ENCODE data around the gene PROM1. TPM values are rescaled to one million over a fixed set of nuclear protein-coding genes. Genes with fewer than 3 reads are reported as not detected.
A peak's percentile ranks its signal among the peaks of the same experiment; 100 is the strongest.

Gene PROM1
- total and polyA plus RNA-seq, 2 of the 13 experiments (the other 11 are each of a cell fraction or from before 2014, with no cell fraction given), result 3.9 to 16.4 TPM

DNA sequence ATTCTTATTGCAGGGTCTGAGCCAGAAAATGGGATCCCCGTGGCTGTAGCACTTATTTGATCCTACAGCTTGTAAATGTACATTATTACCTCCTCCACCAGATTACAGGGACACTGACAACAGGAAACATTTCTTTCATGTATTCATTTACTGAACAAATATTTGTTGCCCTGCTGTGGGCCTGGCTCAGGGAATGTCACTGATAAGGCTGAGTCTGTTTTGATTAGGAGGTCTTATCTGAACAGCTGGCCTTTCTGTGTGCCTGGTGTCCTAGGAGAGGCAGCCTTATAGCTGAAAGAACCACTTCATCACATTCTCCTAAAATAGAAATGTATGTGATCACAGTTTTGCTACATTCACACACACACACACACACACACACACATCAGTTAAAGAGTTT, 45.5 kb upstream of the PROM1 start (continued):
- TF ChIP-seq, protein P1, sequence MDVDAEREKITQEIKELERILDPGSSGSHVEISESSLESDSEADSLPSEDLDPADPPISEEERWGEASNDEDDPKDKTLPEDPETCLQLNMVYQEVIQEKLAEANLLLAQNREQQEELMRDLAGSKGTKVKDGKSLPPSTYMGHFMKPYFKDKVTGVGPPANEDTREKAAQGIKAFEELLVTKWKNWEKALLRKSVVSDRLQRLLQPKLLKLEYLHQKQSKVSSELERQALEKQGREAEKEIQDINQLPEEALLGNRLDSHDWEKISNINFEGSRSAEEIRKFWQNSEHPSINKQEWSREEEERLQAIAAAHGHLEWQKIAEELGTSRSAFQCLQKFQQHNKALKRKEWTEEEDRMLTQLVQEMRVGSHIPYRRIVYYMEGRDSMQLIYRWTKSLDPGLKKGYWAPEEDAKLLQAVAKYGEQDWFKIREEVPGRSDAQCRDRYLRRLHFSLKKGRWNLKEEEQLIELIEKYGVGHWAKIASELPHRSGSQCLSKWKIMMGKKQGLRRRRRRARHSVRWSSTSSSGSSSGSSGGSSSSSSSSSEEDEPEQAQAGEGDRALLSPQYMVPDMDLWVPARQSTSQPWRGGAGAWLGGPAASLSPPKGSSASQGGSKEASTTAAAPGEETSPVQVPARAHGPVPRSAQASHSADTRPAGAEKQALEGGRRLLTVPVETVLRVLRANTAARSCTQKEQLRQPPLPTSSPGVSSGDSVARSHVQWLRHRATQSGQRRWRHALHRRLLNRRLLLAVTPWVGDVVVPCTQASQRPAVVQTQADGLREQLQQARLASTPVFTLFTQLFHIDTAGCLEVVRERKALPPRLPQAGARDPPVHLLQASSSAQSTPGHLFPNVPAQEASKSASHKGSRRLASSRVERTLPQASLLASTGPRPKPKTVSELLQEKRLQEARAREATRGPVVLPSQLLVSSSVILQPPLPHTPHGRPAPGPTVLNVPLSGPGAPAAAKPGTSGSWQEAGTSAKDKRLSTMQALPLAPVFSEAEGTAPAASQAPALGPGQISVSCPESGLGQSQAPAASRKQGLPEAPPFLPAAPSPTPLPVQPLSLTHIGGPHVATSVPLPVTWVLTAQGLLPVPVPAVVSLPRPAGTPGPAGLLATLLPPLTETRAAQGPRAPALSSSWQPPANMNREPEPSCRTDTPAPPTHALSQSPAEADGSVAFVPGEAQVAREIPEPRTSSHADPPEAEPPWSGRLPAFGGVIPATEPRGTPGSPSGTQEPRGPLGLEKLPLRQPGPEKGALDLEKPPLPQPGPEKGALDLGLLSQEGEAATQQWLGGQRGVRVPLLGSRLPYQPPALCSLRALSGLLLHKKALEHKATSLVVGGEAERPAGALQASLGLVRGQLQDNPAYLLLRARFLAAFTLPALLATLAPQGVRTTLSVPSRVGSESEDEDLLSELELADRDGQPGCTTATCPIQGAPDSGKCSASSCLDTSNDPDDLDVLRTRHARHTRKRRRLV (CRISPR knock-in tag; IDR thresholded peaks at IDR 0.05), result no peak
- TF ChIP-seq, protein P2, sequence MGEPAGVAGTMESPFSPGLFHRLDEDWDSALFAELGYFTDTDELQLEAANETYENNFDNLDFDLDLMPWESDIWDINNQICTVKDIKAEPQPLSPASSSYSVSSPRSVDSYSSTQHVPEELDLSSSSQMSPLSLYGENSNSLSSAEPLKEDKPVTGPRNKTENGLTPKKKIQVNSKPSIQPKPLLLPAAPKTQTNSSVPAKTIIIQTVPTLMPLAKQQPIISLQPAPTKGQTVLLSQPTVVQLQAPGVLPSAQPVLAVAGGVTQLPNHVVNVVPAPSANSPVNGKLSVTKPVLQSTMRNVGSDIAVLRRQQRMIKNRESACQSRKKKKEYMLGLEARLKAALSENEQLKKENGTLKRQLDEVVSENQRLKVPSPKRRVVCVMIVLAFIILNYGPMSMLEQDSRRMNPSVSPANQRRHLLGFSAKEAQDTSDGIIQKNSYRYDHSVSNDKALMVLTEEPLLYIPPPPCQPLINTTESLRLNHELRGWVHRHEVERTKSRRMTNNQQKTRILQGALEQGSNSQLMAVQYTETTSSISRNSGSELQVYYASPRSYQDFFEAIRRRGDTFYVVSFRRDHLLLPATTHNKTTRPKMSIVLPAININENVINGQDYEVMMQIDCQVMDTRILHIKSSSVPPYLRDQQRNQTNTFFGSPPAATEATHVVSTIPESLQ (CRISPR knock-in tag; conservative IDR thresholded peaks at IDR 0.05), result no peak
- no peak for TF ChIP-seq TOPORS (CRISPR knock-in tag; IDR thresholded peaks at IDR 0.05)
- TF ChIP-seq, protein P3, sequence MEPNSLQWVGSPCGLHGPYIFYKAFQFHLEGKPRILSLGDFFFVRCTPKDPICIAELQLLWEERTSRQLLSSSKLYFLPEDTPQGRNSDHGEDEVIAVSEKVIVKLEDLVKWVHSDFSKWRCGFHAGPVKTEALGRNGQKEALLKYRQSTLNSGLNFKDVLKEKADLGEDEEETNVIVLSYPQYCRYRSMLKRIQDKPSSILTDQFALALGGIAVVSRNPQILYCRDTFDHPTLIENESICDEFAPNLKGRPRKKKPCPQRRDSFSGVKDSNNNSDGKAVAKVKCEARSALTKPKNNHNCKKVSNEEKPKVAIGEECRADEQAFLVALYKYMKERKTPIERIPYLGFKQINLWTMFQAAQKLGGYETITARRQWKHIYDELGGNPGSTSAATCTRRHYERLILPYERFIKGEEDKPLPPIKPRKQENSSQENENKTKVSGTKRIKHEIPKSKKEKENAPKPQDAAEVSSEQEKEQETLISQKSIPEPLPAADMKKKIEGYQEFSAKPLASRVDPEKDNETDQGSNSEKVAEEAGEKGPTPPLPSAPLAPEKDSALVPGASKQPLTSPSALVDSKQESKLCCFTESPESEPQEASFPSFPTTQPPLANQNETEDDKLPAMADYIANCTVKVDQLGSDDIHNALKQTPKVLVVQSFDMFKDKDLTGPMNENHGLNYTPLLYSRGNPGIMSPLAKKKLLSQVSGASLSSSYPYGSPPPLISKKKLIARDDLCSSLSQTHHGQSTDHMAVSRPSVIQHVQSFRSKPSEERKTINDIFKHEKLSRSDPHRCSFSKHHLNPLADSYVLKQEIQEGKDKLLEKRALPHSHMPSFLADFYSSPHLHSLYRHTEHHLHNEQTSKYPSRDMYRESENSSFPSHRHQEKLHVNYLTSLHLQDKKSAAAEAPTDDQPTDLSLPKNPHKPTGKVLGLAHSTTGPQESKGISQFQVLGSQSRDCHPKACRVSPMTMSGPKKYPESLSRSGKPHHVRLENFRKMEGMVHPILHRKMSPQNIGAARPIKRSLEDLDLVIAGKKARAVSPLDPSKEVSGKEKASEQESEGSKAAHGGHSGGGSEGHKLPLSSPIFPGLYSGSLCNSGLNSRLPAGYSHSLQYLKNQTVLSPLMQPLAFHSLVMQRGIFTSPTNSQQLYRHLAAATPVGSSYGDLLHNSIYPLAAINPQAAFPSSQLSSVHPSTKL (CRISPR knock-in tag; IDR thresholded peaks at IDR 0.05), result peak; percentile 93
- TF ChIP-seq FOXO1 (CRISPR knock-in tag; IDR thresholded peaks at IDR 0.05), result peak; percentile 91
- TF ChIP-seq, protein P4, sequence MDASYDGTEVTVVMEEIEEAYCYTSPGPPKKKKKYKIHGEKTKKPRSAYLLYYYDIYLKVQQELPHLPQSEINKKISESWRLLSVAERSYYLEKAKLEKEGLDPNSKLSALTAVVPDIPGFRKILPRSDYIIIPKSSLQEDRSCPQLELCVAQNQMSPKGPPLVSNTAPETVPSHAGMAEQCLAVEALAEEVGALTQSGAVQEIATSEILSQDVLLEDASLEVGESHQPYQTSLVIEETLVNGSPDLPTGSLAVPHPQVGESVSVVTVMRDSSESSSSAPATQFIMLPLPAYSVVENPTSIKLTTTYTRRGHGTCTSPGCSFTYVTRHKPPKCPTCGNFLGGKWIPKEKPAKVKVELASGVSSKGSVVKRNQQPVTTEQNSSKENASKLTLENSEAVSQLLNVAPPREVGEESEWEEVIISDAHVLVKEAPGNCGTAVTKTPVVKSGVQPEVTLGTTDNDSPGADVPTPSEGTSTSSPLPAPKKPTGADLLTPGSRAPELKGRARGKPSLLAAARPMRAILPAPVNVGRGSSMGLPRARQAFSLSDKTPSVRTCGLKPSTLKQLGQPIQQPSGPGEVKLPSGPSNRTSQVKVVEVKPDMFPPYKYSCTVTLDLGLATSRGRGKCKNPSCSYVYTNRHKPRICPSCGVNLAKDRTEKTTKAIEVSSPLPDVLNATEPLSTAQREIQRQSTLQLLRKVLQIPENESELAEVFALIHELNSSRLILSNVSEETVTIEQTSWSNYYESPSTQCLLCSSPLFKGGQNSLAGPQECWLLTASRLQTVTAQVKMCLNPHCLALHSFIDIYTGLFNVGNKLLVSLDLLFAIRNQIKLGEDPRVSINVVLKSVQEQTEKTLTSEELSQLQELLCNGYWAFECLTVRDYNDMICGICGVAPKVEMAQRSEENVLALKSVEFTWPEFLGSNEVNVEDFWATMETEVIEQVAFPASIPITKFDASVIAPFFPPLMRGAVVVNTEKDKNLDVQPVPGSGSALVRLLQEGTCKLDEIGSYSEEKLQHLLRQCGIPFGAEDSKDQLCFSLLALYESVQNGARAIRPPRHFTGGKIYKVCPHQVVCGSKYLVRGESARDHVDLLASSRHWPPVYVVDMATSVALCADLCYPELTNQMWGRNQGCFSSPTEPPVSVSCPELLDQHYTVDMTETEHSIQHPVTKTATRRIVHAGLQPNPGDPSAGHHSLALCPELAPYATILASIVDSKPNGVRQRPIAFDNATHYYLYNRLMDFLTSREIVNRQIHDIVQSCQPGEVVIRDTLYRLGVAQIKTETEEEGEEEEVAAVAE (CRISPR knock-in tag; IDR thresholded peaks at IDR 0.05; ENCODE audit: borderline replicate concordance), result no peak
- TF ChIP-seq HMG20B (CRISPR knock-in tag; conservative IDR thresholded peaks at IDR 0.05), result peak; percentile 90
- TF ChIP-seq ZNF720 (CRISPR knock-in tag; IDR thresholded peaks at IDR 0.05), result no peak
- peak; percentile 80 for TF ChIP-seq MIXL1 (CRISPR knock-in tag; IDR thresholded peaks at IDR 0.05)
- TF ChIP-seq CREM (IDR thresholded peaks at IDR 0.05), result peak; percentile 63; the same call in 1 of the 2 replicates
- TF ChIP-seq CREM (CRISPR knock-in tag; IDR thresholded peaks at IDR 0.05), result no peak
- TF ChIP-seq, protein P5, sequence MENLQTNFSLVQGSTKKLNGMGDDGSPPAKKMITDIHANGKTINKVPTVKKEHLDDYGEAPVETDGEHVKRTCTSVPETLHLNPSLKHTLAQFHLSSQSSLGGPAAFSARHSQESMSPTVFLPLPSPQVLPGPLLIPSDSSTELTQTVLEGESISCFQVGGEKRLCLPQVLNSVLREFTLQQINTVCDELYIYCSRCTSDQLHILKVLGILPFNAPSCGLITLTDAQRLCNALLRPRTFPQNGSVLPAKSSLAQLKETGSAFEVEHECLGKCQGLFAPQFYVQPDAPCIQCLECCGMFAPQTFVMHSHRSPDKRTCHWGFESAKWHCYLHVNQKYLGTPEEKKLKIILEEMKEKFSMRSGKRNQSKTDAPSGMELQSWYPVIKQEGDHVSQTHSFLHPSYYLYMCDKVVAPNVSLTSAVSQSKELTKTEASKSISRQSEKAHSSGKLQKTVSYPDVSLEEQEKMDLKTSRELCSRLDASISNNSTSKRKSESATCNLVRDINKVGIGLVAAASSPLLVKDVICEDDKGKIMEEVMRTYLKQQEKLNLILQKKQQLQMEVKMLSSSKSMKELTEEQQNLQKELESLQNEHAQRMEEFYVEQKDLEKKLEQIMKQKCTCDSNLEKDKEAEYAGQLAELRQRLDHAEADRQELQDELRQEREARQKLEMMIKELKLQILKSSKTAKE (CRISPR knock-in tag; IDR thresholded peaks at IDR 0.05; ENCODE audit: borderline replicate concordance), result peak; percentile 68

All from HepG2 (cell line).